Measurements from ENCODE around the gene BST1. TPM values are rescaled to one million over a fixed set of nuclear protein-coding genes. Genes with fewer than 3 reads are reported as not detected.

BST1 gene
- total and polyA plus RNA-seq, 2 experiments from 2014 or later, result 0.99 to 1.8 TPM

- H3K4me1 ChIP-seq (ENCODE audit: insufficient read depth), result no peaks in the 10 kb centered on the region
- H3K27ac ChIP-seq (ENCODE audit: low read depth), result no peak overlapping the region
- Mint-ChIP-seq H3K27me3 (ENCODE audit: insufficient read depth, low read depth, poor library complexity) (no peaks in the 10 kb centered on the region), H3K4me3 (no peak overlapping the region), H3K4me1 (peaks cover 8% of the 10 kb centered on the region; the same call in 2 of the 3 replicates), H3K36me3 (ENCODE audit: low read depth) (no peaks in the 10 kb centered on the region), H3K9me3 (no peaks in the 10 kb centered on the region), H3K27ac (no peak overlapping the region)
- TF ChIP-seq STAT1 (IDR thresholded peaks at IDR 0.05; ENCODE audit: unreplicated experiment) (no peak), ZNF114 (CRISPR knock-in tag; IDR thresholded peaks at IDR 0.05) (no peak), NANOG (IDR thresholded peaks at IDR 0.05; ENCODE audit: borderline replicate concordance) (no peak), EZH2 (IDR thresholded peaks at IDR 0.05; ENCODE audit: low read depth, unreplicated experiment) (no peak), JUNB (IDR thresholded peaks at IDR 0.05; ENCODE audit: unreplicated experiment) (no peak)
- TF ChIP-seq, protein P1, sequence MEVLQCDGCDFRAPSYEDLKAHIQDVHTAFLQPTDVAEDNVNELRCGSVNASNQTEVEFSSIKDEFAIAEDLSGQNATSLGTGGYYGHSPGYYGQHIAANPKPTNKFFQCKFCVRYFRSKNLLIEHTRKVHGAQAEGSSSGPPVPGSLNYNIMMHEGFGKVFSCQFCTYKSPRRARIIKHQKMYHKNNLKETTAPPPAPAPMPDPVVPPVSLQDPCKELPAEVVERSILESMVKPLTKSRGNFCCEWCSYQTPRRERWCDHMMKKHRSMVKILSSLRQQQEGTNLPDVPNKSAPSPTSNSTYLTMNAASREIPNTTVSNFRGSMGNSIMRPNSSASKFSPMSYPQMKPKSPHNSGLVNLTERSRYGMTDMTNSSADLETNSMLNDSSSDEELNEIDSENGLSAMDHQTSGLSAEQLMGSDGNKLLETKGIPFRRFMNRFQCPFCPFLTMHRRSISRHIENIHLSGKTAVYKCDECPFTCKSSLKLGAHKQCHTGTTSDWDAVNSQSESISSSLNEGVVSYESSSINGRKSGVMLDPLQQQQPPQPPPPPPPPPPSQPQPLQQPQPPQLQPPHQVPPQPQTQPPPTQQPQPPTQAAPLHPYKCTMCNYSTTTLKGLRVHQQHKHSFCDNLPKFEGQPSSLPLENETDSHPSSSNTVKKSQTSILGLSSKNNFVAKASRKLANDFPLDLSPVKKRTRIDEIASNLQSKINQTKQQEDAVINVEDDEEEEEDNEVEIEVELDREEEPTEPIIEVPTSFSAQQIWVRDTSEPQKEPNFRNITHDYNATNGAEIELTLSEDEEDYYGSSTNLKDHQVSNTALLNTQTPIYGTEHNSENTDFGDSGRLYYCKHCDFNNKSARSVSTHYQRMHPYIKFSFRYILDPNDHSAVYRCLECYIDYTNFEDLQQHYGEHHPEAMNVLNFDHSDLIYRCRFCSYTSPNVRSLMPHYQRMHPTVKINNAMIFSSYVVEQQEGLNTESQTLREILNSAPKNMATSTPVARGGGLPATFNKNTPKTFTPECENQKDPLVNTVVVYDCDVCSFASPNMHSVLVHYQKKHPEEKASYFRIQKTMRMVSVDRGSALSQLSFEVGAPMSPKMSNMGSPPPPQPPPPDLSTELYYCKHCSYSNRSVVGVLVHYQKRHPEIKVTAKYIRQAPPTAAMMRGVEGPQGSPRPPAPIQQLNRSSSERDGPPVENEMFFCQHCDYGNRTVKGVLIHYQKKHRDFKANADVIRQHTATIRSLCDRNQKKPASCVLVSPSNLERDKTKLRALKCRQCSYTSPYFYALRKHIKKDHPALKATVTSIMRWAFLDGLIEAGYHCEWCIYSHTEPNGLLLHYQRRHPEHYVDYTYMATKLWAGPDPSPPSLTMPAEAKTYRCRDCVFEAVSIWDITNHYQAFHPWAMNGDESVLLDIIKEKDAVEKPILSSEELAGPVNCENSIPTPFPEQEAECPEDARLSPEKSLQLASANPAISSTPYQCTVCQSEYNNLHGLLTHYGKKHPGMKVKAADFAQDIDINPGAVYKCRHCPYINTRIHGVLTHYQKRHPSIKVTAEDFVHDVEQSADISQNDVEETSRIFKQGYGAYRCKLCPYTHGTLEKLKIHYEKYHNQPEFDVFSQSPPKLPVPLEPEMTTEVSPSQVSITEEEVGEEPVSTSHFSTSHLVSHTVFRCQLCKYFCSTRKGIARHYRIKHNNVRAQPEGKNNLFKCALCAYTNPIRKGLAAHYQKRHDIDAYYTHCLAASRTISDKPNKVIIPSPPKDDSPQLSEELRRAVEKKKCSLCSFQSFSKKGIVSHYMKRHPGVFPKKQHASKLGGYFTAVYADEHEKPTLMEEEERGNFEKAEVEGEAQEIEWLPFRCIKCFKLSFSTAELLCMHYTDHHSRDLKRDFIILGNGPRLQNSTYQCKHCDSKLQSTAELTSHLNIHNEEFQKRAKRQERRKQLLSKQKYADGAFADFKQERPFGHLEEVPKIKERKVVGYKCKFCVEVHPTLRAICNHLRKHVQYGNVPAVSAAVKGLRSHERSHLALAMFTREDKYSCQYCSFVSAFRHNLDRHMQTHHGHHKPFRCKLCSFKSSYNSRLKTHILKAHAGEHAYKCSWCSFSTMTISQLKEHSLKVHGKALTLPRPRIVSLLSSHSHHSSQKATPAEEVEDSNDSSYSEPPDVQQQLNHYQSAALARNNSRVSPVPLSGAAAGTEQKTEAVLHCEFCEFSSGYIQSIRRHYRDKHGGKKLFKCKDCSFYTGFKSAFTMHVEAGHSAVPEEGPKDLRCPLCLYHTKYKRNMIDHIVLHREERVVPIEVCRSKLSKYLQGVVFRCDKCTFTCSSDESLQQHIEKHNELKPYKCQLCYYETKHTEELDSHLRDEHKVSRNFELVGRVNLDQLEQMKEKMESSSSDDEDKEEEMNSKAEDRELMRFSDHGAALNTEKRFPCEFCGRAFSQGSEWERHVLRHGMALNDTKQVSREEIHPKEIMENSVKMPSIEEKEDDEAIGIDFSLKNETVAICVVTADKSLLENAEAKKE (CRISPR knock-in tag; IDR thresholded peaks at IDR 0.05), result no peak
- no peak overlapping the region for H3K4me2 ChIP-seq
- DNase-seq (ENCODE audit: low spot score) (no peak), ATAC-seq (no peak)
- H2AFZ ChIP-seq, result no peak overlapping the region
- H3K4me3 ChIP-seq, result no peak overlapping the region
- H3K36me3 ChIP-seq (ENCODE audit: insufficient read depth), result no peaks in the 10 kb centered on the region
- H3K79me2 ChIP-seq (replicated peaks; ENCODE audit: insufficient read depth), result no peaks in the 10 kb centered on the region
- no peaks in the 10 kb centered on the region for H3K27me3 ChIP-seq (ENCODE audit: insufficient read depth)
- no peaks in the 10 kb centered on the region for H4K20me1 ChIP-seq (replicated peaks; ENCODE audit: insufficient read depth)
- H3K9me2 ChIP-seq (ENCODE audit: insufficient read depth), result no peaks in the 10 kb centered on the region
- no peaks in the 10 kb centered on the region for H3F3A ChIP-seq (replicated peaks; ENCODE audit: low read depth)
These were observed 15.0 kb downstream of the BST1 start for GRCh38 chr4:15717657-15718416.

Data from GM23338 (cell line).